NCI-H2081 (cell line): ENCODE results near the gene SAC3D1.
"Not testable (repeated sequence)": the region's sequence is repeated elsewhere in the genome, so short reads cannot be mapped to it uniquely, and the experiment has no call there.

Experiments used
- DNase-seq, 2 experiments: peaks; one replicate each; lab custom pipeline; 2025; lab: John Stamatoyannopoulos, UW

The SAC3D1 gene

GRCh38 chr11:65040847-65041622 is at the start of gene SAC3D1:
TSS of gene SAC3D1 (plus strand) at chr11:65041210. CDS start at chr11:65041293, 83 bp downstream.
- DNase-seq, result peak; percentile 94 to 97

- no peak for DNase-seq
Observed at GRCh38 chr11:64994318-64994717, 46.7 kb upstream of the SAC3D1 start.

DNA sequence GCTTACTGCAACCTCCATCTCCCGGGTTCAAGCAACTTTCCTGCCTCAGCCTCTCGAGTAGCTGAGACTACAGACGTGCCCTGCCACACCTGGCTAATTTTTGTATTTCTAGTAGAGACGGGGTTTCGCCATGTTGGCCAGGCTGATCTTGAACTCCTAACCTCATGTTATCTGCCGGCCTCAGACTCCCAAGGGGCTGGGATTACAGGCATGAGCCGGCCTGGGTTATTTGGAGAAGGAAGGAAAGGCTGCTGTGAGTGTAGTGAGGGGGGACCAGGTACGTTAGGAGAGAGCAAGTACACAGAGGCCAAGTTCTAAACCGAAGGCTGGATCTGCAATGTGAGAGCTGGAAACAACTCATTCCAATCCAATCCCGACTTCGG is 44.7 kb upstream of the SAC3D1 start:
- no peak for DNase-seq

DNA sequence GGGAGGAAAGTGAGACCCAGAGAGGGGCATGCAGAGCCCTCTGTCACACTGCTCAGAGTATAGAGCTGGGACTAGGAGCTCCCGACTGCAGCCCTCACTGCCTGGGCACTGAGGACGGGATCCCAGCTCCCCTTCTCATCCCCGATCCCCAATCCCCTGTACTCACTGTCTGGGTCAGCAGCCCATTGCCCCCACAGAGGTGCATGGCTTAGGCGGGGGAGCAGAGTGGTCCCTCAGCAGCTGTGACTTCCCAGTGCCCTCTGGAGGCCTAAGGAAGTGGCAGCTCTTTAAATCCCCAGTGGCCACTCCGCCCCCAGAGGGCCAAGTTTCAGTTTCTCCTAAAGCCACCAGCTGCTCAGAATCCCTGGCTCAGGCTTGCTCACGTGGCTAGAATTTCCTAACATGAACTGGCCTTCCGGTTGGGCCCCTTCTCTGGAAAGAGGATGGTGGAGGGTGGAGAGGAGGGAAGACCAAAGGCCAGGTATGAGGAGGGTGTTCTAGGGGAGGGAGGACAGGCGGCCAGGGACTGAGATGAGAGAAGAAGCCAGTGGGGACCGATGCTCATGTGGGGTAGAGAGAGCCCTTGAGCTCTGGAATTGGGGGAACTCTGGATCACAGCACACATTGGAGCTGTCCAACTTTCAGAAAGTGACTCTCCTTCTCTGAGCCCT is 44.2 kb upstream of the SAC3D1 start, which contains the start of gene BATF2:
Gene BATF2, minus strand, starts transcription at position 262 of the 671 bp plus-strand sequence. Its CDS starts 57 bp downstream, at position 205.
- peak in 1 of 2 experiments; percentile 21 for DNase-seq

GRCh38 chr11:64998141-64998540 is 42.9 kb upstream of the SAC3D1 start:
- DNase-seq, result no peak

DNA sequence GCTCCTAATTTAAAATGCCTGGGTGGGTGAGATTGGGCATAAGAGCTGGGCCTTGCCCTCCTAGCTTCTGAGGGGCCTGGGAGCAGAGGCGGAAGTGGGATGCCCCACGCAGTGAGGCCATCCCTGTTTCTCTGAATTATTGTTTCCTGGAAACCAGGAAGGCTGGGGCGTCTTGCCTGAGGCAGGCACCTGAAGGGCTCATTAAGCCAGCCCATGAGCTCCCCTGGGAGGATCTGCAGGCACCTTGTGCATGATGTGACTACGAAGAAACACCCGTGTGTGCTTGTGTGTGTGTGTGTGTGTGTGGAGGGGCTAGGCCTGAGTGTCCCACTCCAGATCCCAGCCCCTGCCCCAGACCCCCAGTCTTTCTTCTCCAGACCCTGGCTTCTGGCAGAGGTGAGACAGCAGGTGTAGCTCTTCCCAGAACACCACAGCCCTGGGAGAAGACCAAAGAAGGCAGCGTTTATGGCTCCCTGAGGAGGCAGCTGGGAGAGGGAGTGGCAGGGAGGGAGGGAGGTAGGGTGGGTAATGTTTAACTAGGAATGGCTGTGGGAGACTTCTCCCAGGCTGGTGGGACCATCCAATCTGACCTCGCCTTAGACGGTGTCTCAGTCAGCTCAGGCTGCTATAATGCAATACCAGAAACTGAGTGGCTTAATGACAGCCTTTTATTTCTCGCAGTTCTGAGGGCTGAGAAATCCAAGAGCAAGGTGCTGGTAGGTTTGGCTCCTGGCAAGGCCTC is 42.1 kb upstream of the SAC3D1 start:
- peak in 1 of 2 experiments; percentile 10 for DNase-seq

DNA sequence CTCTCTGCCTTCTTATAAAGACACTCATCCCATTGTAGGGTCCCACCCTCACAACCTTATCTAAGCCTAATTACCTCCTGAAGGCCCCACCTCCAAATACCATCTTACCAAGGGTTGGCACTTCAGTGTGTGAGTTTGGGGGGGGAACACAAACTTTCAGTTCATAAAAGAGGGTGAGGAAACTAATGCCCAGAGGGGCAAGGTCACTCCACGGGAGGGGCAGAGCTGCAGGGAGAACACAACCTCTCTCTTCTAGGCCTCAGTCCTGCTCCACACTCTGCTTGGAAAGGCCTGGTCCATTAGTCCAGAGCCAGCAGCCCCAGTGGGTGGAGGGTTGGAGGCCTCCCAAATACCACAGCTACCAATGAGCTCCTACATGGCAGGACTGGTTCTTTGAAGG is 41.5 kb upstream of the SAC3D1 start:
- DNase-seq, result no peak

GRCh38 chr11:65002706-65003105 is 38.3 kb upstream of the SAC3D1 start:
- no peak for DNase-seq

GRCh38 chr11:65003282-65003681 is 37.7 kb upstream of the SAC3D1 start:
- no peak for DNase-seq

DNA sequence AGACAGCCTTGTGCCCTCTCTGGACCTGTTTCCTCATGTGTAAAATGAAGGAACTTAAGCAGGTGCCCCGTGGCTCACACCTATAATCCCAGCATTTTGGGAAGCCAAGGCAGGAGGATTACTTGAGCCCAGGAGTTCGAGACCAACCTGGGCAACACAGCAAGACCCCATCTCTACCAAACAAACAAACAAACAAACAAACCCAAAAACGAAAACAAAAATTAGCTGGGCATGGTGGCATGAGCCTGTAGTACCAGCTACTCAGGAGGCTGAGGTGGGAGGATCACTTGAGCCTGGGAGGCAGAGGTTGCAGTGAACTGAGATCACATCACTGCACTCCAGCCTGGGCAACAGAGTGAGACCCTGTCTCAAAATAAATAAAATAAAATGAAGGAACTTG is 37.0 kb upstream of the SAC3D1 start:
- DNase-seq, result not testable (repeated sequence)

- no peak for DNase-seq
Observed at GRCh38 chr11:65008016-65008415, 33.0 kb upstream of the SAC3D1 start.

- DNase-seq, result no peak
Observed at GRCh38 chr11:65008873-65009272, 32.1 kb upstream of the SAC3D1 start.

GRCh38 chr11:65013130-65013887 is 27.7 kb upstream of the SAC3D1 start:
- peak; percentile 83 to 84 for DNase-seq

- peak; percentile 87 to 89 for DNase-seq
Observed at GRCh38 chr11:65013888-65014725, 26.9 kb upstream of the SAC3D1 start, which contains the start of gene ARL2. TSS of gene ARL2 (plus strand) at chr11:65014160. CDS start at chr11:65014208, 48 bp downstream.

- DNase-seq, result no peak
Observed at GRCh38 chr11:65014726-65015227, 26.2 kb upstream of the SAC3D1 start.

DNA sequence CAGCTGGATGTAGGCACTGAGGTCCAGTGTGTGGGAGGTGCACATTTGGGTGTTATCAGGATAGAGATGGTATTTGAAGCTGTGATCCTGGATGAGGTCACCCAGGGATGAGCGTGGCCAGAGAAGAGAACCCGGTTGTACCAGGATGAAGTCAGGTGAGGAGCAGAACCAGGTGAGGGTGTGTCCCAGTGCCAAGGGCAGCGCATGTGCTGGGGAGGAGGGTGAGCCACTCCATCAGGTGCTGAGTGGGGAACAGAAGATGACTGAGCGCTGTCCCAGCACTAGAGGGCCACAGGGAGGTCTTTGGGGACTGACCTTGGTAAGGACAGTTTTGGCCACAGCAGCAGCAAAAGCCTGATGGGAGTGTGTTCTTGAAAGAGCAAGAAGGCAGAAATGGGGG is 24.3 kb upstream of the SAC3D1 start:
- DNase-seq, result no peak

DNA sequence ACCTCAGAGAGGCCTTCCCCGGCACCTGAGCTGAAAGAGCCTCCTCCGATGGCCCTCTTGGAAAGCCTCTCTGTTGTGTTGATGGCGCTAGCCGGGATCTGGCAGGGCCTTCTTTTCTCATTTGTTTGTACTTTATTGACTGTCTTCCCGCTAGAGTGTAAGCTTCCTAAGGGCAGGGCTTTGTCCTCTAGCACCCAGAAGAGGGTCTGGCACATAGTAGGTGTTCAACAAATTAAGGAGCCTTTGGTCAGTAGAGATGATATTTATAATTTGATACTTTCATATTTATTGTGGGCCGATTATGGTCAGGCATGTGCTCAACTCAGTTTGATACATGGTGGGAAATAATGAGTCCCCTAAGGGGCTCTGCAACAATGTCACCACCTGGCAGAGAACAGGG is 23.1 kb upstream of the SAC3D1 start:
- no peak for DNase-seq

DNA sequence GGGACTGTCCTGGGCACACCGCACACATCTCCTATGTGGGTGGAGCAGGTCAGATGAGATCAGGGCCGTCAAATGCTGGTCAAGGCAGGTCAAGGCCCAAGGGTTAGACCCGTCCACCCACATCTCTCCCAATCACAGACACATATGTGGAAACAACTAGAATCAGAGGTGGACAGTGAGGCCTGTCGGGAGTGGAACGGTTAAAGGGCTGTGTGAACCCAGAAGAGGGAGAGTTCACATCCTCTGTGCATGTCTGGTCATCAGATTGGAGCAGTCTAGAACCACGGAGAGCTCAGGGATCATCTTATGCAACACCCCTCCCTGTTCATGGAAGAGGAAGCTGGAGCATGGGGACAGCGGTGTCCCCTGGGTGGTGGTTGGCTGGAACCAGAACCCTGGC is 21.2 kb upstream of the SAC3D1 start:
- DNase-seq, result no peak

DNA sequence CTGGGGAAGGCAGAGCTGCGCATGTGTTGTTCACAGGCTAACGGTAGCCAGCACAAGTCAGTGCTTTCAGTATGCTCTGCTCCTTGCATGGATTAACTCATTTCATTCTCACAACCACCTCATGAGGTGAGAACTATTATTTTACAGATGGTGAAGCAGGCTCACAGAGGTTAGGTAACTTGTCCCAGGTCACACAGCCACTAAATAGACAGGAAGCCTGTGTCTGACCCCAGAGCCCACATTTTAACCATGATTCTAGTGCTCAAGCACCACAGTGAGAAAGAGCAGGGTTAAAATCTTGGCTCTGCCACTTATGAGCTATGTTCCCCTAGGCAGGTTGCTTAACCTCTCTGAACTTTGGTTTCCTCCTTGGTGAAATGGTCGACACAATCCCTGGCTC is 20.0 kb upstream of the SAC3D1 start:
- DNase-seq, result no peak

GRCh38 chr11:65021509-65021908 is 19.5 kb upstream of the SAC3D1 start:
- DNase-seq, result no peak

- DNase-seq, result not testable (repeated sequence)
Observed at GRCh38 chr11:65023502-65023901, 17.5 kb upstream of the SAC3D1 start.
